PC-9 (cell line): ENCODE data around the gene CGA. TPM values are rescaled to one million over a fixed set of nuclear protein-coding genes. Genes with fewer than 3 reads are reported as not detected.

Experiments used
- BruUV-seq: library from RNA; stranded (reverse); fragments of 400-500 nt; replicated peaks from 2 replicates; lab custom pipeline; 2021; lab: Mats Ljungman, UMichigan
- CTCF ChIA-PET: fragments of 300-600 bp; sonication (Branson Sonifier 250); formaldehyde crosslinking; loops from one replicate; lab custom pipeline; 2022; ENCODE audit warnings: antibody characterized with exemption; lab: Charles Lee
- POLR2A ChIA-PET: fragments of 300-600 bp; sonication (Branson Sonifier 250); formaldehyde crosslinking; loops from one replicate; lab custom pipeline; 2022; ENCODE audit warnings: antibody characterized with exemption; ENCODE audit not compliant: unreplicated experiment; lab: Charles Lee
- DNase-seq, 2 experiments: peaks; one replicate each; pipeline versions ENCODE4 v3.0.0 to v3.0.0-alpha.2; 2015 to 2022; ENCODE audit warnings: mixed read lengths in 1 of 2
- H2AFZ ChIP-seq: fragments of 200-600 bp; sonication (generic); 2 replicates; pipeline ENCODE4 v1.8.1; 2017; ENCODE audit warnings: antibody characterized with exemption
- H3F3A ChIP-seq: fragments of 200-600 bp; sonication (generic); 2 replicates; pipeline ENCODE4 v1.8.1; 2017; ENCODE audit warnings: antibody characterized with exemption, mild to moderate bottlenecking, low read depth; ENCODE audit not compliant: insufficient read depth
- H3K27ac ChIP-seq: fragments of 200-600 bp; sonication (generic); 2 replicates; pipeline ENCODE4 v1.6.1; 2016; ENCODE audit warnings: mixed run types
- H3K27me3 ChIP-seq: fragments of 200-600 bp; sonication (generic); 2 replicates; pipeline ENCODE4 v1.6.1; 2016; ENCODE audit warnings: low read depth, mixed run types; ENCODE audit not compliant: insufficient read depth
- H3K36me3 ChIP-seq: fragments of 200-600 bp; sonication (generic); 2 replicates; pipeline ENCODE4 v1.6.1; 2016; ENCODE audit warnings: low read depth, mixed run types
- H3K4me1 ChIP-seq: fragments of 200-600 bp; sonication (generic); replicated peaks from 2 replicates; pipeline ENCODE4 v1.6.1; 2016; ENCODE audit warnings: mixed run types; ENCODE audit not compliant: insufficient read depth
- H3K4me2 ChIP-seq: fragments of 200-600 bp; sonication (generic); 2 replicates; pipeline ENCODE4 v1.6.1; 2017; ENCODE audit warnings: mixed run types
- H3K4me3 ChIP-seq: fragments of 200-600 bp; sonication (generic); 2 replicates; pipeline ENCODE4 v1.6.1; 2016; ENCODE audit warnings: mixed run types
- H3K79me2 ChIP-seq: fragments of 200-600 bp; sonication (generic); 2 replicates; pipeline ENCODE4 v1.6.1; 2017; ENCODE audit warnings: low read depth, mixed run types
- H3K9me2 ChIP-seq: fragments of 200-600 bp; sonication (generic); 2 replicates; pipeline ENCODE4 v1.8.1; 2017; ENCODE audit warnings: mild to moderate bottlenecking; ENCODE audit not compliant: insufficient read depth
- H3K9me3 ChIP-seq: fragments of 200-600 bp; sonication (generic); 2 replicates; pipeline ENCODE4 v1.8.1; 2016; ENCODE audit warnings: low read depth; ENCODE audit not compliant: insufficient read depth
- H4K20me1 ChIP-seq: fragments of 200-600 bp; sonication (generic); 2 replicates; pipeline ENCODE4 v1.8.1; 2017; ENCODE audit not compliant: insufficient read depth
- CTCF ChIP-seq: fragments of 200-600 bp; sonication (generic); conservative IDR thresholded peaks from 2 replicates; pipeline ENCODE4 v1.6.1; 2017; ENCODE audit warnings: mixed run types, antibody characterized with exemption, mild to moderate bottlenecking, moderate library complexity
- EZH2 ChIP-seq: fragments of 200-600 bp; sonication (generic); IDR thresholded peaks from 2 replicates; pipeline ENCODE4 v1.8.0; 2017; ENCODE audit warnings: antibody characterized with exemption, low read depth
- intact Hi-C: fragments of 100-400 bp; cut with micrococcal nuclease; formaldehyde crosslinking; loops from one replicate; pipeline ENCODE4 v1.10.0; 2022; ENCODE audit not compliant: unreplicated experiment
- total RNA-seq: library from RNA; stranded (reverse); gene quantifications from 2 replicates; pipeline ENCODE4 v1.2.3, GENCODE V29; 2021

Gene CGA
- total RNA-seq, 1 experiment from 2014 or later: not detected

DNA sequence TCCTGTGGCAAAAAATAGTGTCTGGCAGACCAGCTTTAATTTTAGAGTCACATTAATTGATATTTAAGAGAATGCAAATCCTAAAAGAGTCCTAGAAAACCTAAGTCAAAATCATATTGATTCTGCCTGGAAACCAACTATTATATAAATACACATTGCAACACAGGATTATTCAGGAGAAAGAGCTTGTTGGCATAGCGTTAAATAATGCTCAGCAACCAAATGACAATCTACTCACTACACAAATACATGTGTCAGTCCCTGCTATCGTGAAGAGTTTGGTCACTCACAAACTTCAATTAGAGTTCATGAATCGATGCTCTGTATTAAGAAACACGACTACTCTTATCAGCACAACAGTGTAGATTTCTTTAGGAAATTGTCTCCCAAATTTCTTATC is 54.2 kb downstream of the CGA start:
- Histone ChIP-seq H3K79me2 (no peaks in the 10 kb centered on the region), H3K36me3 (no peaks in the 10 kb centered on the region), H3F3A (no peaks in the 10 kb centered on the region), H3K9me2 (no peaks in the 10 kb centered on the region), H3K4me2 (no peak overlapping the region), H2AFZ (no peak overlapping the region), H3K9me3 (no peaks in the 10 kb centered on the region), H4K20me1 (no peaks in the 10 kb centered on the region), H3K4me3 (no peak overlapping the region), H3K27ac (no peak overlapping the region), H3K27me3 (no peaks in the 10 kb centered on the region), H3K4me1 (no peaks in the 10 kb centered on the region)
- ChIA-PET CTCF (no interaction called here), POLR2A (no interaction called here)
- no peak for DNase-seq
- no TSS peak for BruUV-seq
- TF ChIP-seq EZH2 (no peak), CTCF (no peak)
- intact Hi-C loops: no loop called here

Other genes starting within 250 kb of the CGA start
- gene HTR1E, start 157.6 kb downstream of the CGA start, total RNA-seq: not detected in 2 replicates
- gene ZNF292, start 60.5 kb upstream of the CGA start, total RNA-seq: 29.2 and 34.1 TPM in 2 replicates
- 5.3 and 6.7 TPM in 2 replicates for gene SMIM8, start 227.5 kb upstream of the CGA start, total RNA-seq
- gene GJB7, start 234.2 kb upstream of the CGA start, total RNA-seq: not detected in 2 replicates
- 1.5 and 2.0 TPM in 2 replicates for gene C6orf163, start 249.7 kb upstream of the CGA start, total RNA-seq